H9 (cell line): ENCODE measurements around the gene TPBGL. TPM values are rescaled to one million over a fixed set of nuclear protein-coding genes. Genes with fewer than 3 reads are reported as not detected.

Experiments used
- DNase-seq: peaks from one replicate; pipeline ENCODE4 v3.0.0-alpha.2; 2017
- H2AFZ ChIP-seq: one replicate; pipeline ENCODE4 v1.6.1; 2013; ENCODE audit warnings: mild to moderate bottlenecking, low read length, control low read depth, moderate library complexity
- H2AK5ac ChIP-seq: 2 replicates; pipeline ENCODE4 v1.6.1; 2013; ENCODE audit warnings: low read length, control low read depth, mixed read lengths; ENCODE audit not compliant: insufficient read length
- H2BK120ac ChIP-seq: one replicate; pipeline ENCODE4 v1.6.1; 2013; ENCODE audit warnings: low read depth, mild to moderate bottlenecking, low read length, control low read depth, inconsistent platforms; ENCODE audit not compliant: poor library complexity, severe bottlenecking
- H2BK12ac ChIP-seq: 2 replicates; pipeline ENCODE4 v1.6.1; 2013; ENCODE audit warnings: low read length, control low read depth, mixed read lengths, low read depth; ENCODE audit not compliant: insufficient read length
- H2BK15ac ChIP-seq: 2 replicates; pipeline ENCODE4 v1.6.1; 2013; ENCODE audit warnings: low read depth, low read length, control low read depth
- H2BK20ac ChIP-seq: one replicate; pipeline ENCODE4 v1.6.1; 2013; ENCODE audit warnings: low read depth, mild to moderate bottlenecking, low read length, control low read depth, inconsistent platforms; ENCODE audit not compliant: poor library complexity, severe bottlenecking
- H2BK5ac ChIP-seq: 2 replicates; pipeline ENCODE4 v1.6.1; 2013; ENCODE audit warnings: low read length, control low read depth, mixed read lengths; ENCODE audit not compliant: insufficient read length
- H3K14ac ChIP-seq: 2 replicates; pipeline ENCODE4 v1.6.1; 2013; ENCODE audit warnings: low read length, control low read depth; ENCODE audit not compliant: insufficient read depth
- H3K18ac ChIP-seq: 2 replicates; pipeline ENCODE4 v1.6.1; 2013; ENCODE audit warnings: low read depth, mild to moderate bottlenecking, mixed read lengths, low read length, control low read depth; ENCODE audit not compliant: insufficient read length
- H3K23ac ChIP-seq: 2 replicates; pipeline ENCODE4 v1.6.1; 2013; ENCODE audit warnings: low read length, control low read depth, mixed read lengths, low read depth; ENCODE audit not compliant: insufficient read length
- H3K23me2 ChIP-seq: 2 replicates; pipeline ENCODE4 v1.6.1; 2013; ENCODE audit warnings: low read depth, mild to moderate bottlenecking, mixed read lengths, low read length, control low read depth; ENCODE audit not compliant: insufficient read length, poor library complexity, severe bottlenecking
- H3K27ac ChIP-seq: 2 replicates; pipeline ENCODE4 v1.5.1; 2013; ENCODE audit warnings: low read length, control low read depth, mixed read lengths, low read depth; ENCODE audit not compliant: insufficient read length
- H3K27me3 ChIP-seq: 2 replicates; pipeline ENCODE4 v1.6.1; 2013; ENCODE audit warnings: low read length, control low read depth, inconsistent platforms; ENCODE audit not compliant: insufficient read depth
- H3K4ac ChIP-seq: 2 replicates; pipeline ENCODE4 v1.6.1; 2013; ENCODE audit warnings: low read depth, mild to moderate bottlenecking, control low read depth, inconsistent platforms, low read length, moderate library complexity
- H3K4me1 ChIP-seq: 2 replicates; pipeline ENCODE4 v1.6.1; 2013; ENCODE audit warnings: low read length, control low read depth, inconsistent platforms; ENCODE audit not compliant: insufficient read depth
- H3K4me2 ChIP-seq: 2 replicates; pipeline ENCODE4 v1.6.1; 2013; ENCODE audit warnings: low read length, control low read depth, mixed read lengths; ENCODE audit not compliant: insufficient read length, insufficient read depth
- H3K56ac ChIP-seq: 2 replicates; pipeline ENCODE4 v1.6.1; 2013; ENCODE audit warnings: low read depth, mild to moderate bottlenecking, mixed read lengths, low read length, control low read depth; ENCODE audit not compliant: insufficient read length
- H3K79me1 ChIP-seq: 2 replicates; pipeline ENCODE4 v1.6.1; 2013; ENCODE audit warnings: low read depth, mild to moderate bottlenecking, moderate library complexity, low read length, control low read depth, inconsistent platforms; ENCODE audit not compliant: insufficient read depth, poor library complexity, severe bottlenecking
- H3K79me2 ChIP-seq: 2 replicates; pipeline ENCODE4 v1.6.1; 2013; ENCODE audit warnings: low read length, control low read depth, inconsistent platforms; ENCODE audit not compliant: insufficient read depth
- H3K9ac ChIP-seq: 2 replicates; pipeline ENCODE4 v1.6.1; 2013; ENCODE audit warnings: low read length, control low read depth, mixed read lengths; ENCODE audit not compliant: insufficient read length; ENCODE audit errors: extremely low read depth
- H3K9me3 ChIP-seq: one replicate; pipeline ENCODE4 v1.6.1; 2013; ENCODE audit warnings: low read depth, low read length, inconsistent platforms; ENCODE audit not compliant: control insufficient read depth
- H3T11ph ChIP-seq: one replicate; pipeline ENCODE4 v1.6.1; 2013; ENCODE audit warnings: mild to moderate bottlenecking, low read length, control low read depth, inconsistent platforms
- H4K20me1 ChIP-seq: one replicate; pipeline ENCODE4 v1.6.1; 2013; ENCODE audit not compliant: control insufficient read depth, insufficient read length, insufficient read depth
- H4K5ac ChIP-seq: 2 replicates; pipeline ENCODE4 v1.6.1; 2013; ENCODE audit warnings: low read depth, mild to moderate bottlenecking, mixed read lengths, low read length, control low read depth; ENCODE audit not compliant: insufficient read length
- H4K8ac ChIP-seq: replicated peaks from 2 replicates; pipeline ENCODE4 v1.6.1; 2013; ENCODE audit warnings: low read length, control low read depth, mixed read lengths, low read depth; ENCODE audit not compliant: insufficient read length
- H4K91ac ChIP-seq: 2 replicates; pipeline ENCODE4 v1.6.1; 2013; ENCODE audit warnings: low read depth, mild to moderate bottlenecking, moderate library complexity, mixed read lengths, low read length, control low read depth; ENCODE audit not compliant: insufficient read length
- H3K27ac Mint-ChIP-seq, 3 experiments: 2 replicates in 2 of 3; 3 replicates in 1 of 3; pipeline ENCODE4 v1.8.0; 2020 to 2021; ENCODE audit warnings: mixed read lengths in 3 of 3, mild to moderate bottlenecking in 1 of 3, moderate library complexity in 1 of 3
- H3K27me3 Mint-ChIP-seq: 2 replicates; pipeline ENCODE4 v1.8.0; 2021; ENCODE audit warnings: low read depth, mild to moderate bottlenecking, moderate library complexity, mixed read lengths
- H3K36me3 Mint-ChIP-seq, 3 experiments: 2 replicates in 2 of 3; 3 replicates in 1 of 3; pipeline ENCODE4 v1.8.0; 2020 to 2021; ENCODE audit warnings: low read depth in 3 of 3, mixed read lengths in 3 of 3; ENCODE audit not compliant: insufficient read depth in 1 of 3
- H3K4me1 Mint-ChIP-seq, 2 experiments: 2 replicates each; pipeline ENCODE4 v1.8.0; 2020; ENCODE audit warnings: mixed read lengths in 2 of 2
- H3K4me3 Mint-ChIP-seq, 2 experiments: 2 replicates in 1 of 2; 3 replicates in 1 of 2; pipeline ENCODE4 v1.8.0; 2020 to 2021; ENCODE audit warnings: mild to moderate bottlenecking in 2 of 2, mixed read lengths in 2 of 2, moderate library complexity in 1 of 2
- H3K9me3 Mint-ChIP-seq, 2 experiments: 2 replicates in 1 of 2; 3 replicates in 1 of 2; pipeline ENCODE4 v1.8.0; 2020; ENCODE audit warnings: mild to moderate bottlenecking in 2 of 2, mixed read lengths in 2 of 2, moderate library complexity in 1 of 2
- CTCF ChIP-seq: fragments of 200-600 bp; sonication (generic); conservative IDR thresholded peaks from 3 replicates; pipeline ENCODE4 v1.8.0; 2021; ENCODE audit warnings: antibody characterized with exemption, mild to moderate bottlenecking
- WGBS: extraction: QIAGEN DNeasy Blood & Tissue Kit; methylation state at CpG from one replicate; pipeline ENCODE4 v1.1.7; 2013; ENCODE audit warnings: missing lambda C conversion rate, low lambda C conversion rate, mixed read lengths; ENCODE audit not compliant: insufficient read length; ENCODE audit errors: extremely low coverage; 5-methylcytosine and 5-hydroxymethylcytosine counted together
- total RNA-seq: library from RNA; stranded (reverse); gene quantifications from 2 replicates; pipeline ENCODE4 v1.2.1, GENCODE V29; 2021

TPBGL gene
- total RNA-seq, 1 experiment from 2014 or later = 0.61 TPM

- no peaks in the 10 kb centered on the region for H3K79me2 ChIP-seq
- Mint-ChIP-seq H3K4me3 (no peak overlapping the region), H3K27ac (no peak overlapping the region; a peak in 2 of 7 replicates), H3K4me1 (peaks cover 4 to 6% of the 10 kb centered on the region in 2 experiments), H3K9me3 (no peaks in the 10 kb centered on the region), H3K27me3 (peaks cover 7% of the 10 kb centered on the region), H3K36me3 (peaks cover 0 to 3% (median 0%) of the 10 kb centered on the region in 3 experiments; a peak in 1 of 7 replicates)
- no peaks in the 10 kb centered on the region for H3K9me3 ChIP-seq
- no peak overlapping the region for H2AFZ ChIP-seq
- H3K9ac ChIP-seq = no peak overlapping the region
- H3K18ac ChIP-seq = no peak overlapping the region
- H4K20me1 ChIP-seq = no peaks in the 10 kb centered on the region
- no peak overlapping the region for H2AK5ac ChIP-seq
- no CpG with 5 or more reads among the region's 17 CpGs for WGBS
- H2BK15ac ChIP-seq = no peak overlapping the region
- no peak overlapping the region; the same call in 1 of the 2 replicates for H3K14ac ChIP-seq
- no peak overlapping the region for H3K56ac ChIP-seq
- H4K91ac ChIP-seq = no peak overlapping the region
- H3T11ph ChIP-seq = no peak overlapping the region
- H3K79me1 ChIP-seq = no peaks in the 10 kb centered on the region
- H3K4me2 ChIP-seq = no peak overlapping the region
- no peak overlapping the region for H2BK12ac ChIP-seq
- H3K23ac ChIP-seq = no peak overlapping the region
- H3K23me2 ChIP-seq = peaks cover 4% of the 10 kb centered on the region
- H2BK120ac ChIP-seq = no peak overlapping the region
- no peak overlapping the region for H2BK5ac ChIP-seq
- no peak for TF ChIP-seq CTCF
- H4K8ac ChIP-seq = no peak overlapping the region
- H3K4ac ChIP-seq = no peak overlapping the region; the same call in 1 of the 2 replicates
- no peak for DNase-seq
- no peak overlapping the region for H3K27ac ChIP-seq
- H4K5ac ChIP-seq = no peak overlapping the region
- no peak overlapping the region for H2BK20ac ChIP-seq
- peaks cover 2% of the 10 kb centered on the region; the same call in 1 of the 2 replicates for H3K4me1 ChIP-seq
- no peaks in the 10 kb centered on the region for H3K27me3 ChIP-seq
Measured at GRCh38 chr11:75262961-75263852, 22.6 kb downstream of the TPBGL start.
